SK-N-MC (cell line): ENCODE data around the gene MAST2.

Experiments
- DNase-seq: peaks from one replicate; pipeline ENCODE4 v3.0.0-alpha.2; 2011; ENCODE audit warnings: low read depth, low spot score
- H3K27ac ChIP-seq: fragments of 200-600 bp; sonication (generic); 2 replicates; pipeline ENCODE4 v1.5.1; 2016; ENCODE audit warnings: mixed run types
- H3K36me3 ChIP-seq: fragments of 200-600 bp; sonication (generic); 2 replicates; pipeline ENCODE4 v1.6.1; 2017; ENCODE audit warnings: antibody characterized with exemption, low read length, mixed read lengths; ENCODE audit not compliant: insufficient read depth
- H3K4me3 ChIP-seq: fragments of 200-600 bp; sonication (generic); 2 replicates; pipeline ENCODE4 v1.5.1; 2016
- H3K9ac ChIP-seq: fragments of 200-600 bp; sonication (generic); 2 replicates; pipeline ENCODE4 v1.8.0; 2017; ENCODE audit warnings: mixed run types, mixed read lengths; ENCODE audit not compliant: insufficient read length
- H3K9me3 ChIP-seq: fragments of 200-600 bp; sonication (generic); 2 replicates; pipeline ENCODE4 v1.6.1; 2017; ENCODE audit warnings: low read depth, mild to moderate bottlenecking, antibody characterized with exemption, low read length, moderate library complexity, mixed read lengths
- EZH2 ChIP-seq: fragments of 200-600 bp; sonication (generic); IDR thresholded peaks from one replicate; pipeline ENCODE4 v1.6.1; 2017; ENCODE audit warnings: antibody characterized with exemption
- FOXP2 ChIP-seq: optimal IDR thresholded peaks from 2 replicates; pipeline ENCODE3; 2011; ENCODE audit warnings: mild to moderate bottlenecking, moderate library complexity; ENCODE audit not compliant: insufficient read depth; ENCODE audit errors: extremely low read length, control extremely low read depth
- POLR2AphosphoS5 ChIP-seq: IDR thresholded peaks from 2 replicates; pipeline ENCODE4 v1.6.1; 2012; ENCODE audit warnings: mild to moderate bottlenecking, low read depth, low read length, borderline replicate concordance

MAST2 gene

DNA sequence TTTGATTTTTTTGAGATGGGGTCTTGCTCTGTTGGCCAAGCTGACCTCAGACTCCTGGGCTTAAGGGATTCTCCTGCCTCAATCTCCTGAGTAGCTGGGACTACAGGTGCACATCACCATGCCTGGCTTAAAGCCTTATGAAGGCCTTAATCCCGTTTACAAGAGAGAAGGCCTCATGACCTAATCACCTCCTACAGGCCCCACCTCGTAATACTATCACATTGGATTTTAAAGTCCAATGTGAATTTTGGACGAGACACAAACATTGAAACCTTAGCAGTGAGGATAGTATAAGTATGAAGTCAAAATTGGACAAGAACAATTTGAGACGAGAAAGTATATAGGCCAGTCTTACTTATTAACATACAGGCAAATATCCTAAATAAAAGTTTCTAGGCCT, 73.9 kb downstream of the MAST2 start:
- Histone ChIP-seq H3K36me3 (no peaks in the 10 kb centered on the region), H3K4me3 (no peak overlapping the region), H3K27ac (no peak overlapping the region), H3K9me3 (no peaks in the 10 kb centered on the region), H3K9ac (no peak overlapping the region)
- DNase-seq = no peak
- TF ChIP-seq POLR2AphosphoS5 = no peak
- no peak for TF ChIP-seq EZH2
- no peak for TF ChIP-seq FOXP2

DNA sequence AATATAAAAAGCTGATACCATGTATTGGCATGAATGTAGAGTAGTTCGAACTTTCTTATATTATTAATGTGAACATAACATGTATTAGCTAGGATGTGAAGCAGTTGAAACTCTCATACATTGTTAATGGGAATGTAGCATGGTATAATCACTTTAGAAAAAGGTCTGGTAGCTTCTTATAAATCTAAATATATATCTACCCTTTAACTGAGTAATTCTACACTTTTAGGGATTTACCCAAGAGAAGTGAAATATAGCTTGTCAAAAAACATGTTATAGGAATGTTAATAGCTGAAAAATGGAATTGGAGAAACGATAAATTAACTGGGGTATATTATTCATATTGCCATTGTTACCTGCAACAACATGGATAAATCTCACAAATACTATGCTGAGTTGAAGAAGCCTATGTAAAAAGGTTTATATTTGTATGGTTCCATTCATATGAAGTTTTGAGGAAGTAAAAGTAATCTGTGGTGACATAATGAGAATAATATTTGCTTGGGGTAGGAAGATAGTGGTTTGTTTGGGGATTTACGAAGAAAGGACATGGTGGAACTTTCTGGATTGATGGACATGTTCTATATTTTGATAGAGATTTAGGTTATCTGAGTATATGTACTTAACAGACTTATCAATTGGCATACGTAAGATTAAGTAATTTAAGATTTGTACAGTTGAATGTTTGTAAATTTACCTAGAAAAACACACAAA, 76.6 kb downstream of the MAST2 start:
- DNase-seq = no peak

DNA sequence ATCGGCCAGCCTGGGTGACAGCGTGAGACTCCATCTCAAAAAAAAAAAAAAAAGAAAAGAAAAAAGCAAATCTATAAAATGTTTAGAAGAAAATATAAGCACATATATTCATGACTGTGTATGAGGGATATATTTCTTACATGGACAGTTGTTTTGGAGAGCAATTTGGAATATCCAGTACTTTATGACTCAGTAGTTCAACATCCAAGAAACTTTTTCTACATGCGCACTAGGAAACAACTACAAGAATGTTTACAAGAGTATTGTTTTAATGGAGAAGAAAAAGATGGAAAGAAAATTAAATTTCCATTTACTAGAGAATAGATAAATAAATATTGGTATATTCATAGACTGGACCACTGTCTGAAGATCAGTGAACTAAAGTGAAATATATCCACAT, 77.5 kb downstream of the MAST2 start:
- Histone ChIP-seq H3K9ac (no peak overlapping the region), H3K36me3 (no peaks in the 10 kb centered on the region), H3K27ac (no peak overlapping the region), H3K9me3 (no peaks in the 10 kb centered on the region), H3K4me3 (no peak overlapping the region)
- TF ChIP-seq POLR2AphosphoS5 (no peak), EZH2 (no peak), FOXP2 (no peak)
- DNase-seq = no peak

More for the DNA sequence above, 76.6 kb downstream of the MAST2 start:
- H3K9me3 ChIP-seq = no peaks in the 10 kb centered on the region
- no peaks in the 10 kb centered on the region for H3K36me3 ChIP-seq
- no peak overlapping the region for H3K27ac ChIP-seq
- H3K9ac ChIP-seq = no peak overlapping the region
- TF ChIP-seq POLR2AphosphoS5 (no peak), FOXP2 (no peak), EZH2 (no peak)
- no peak overlapping the region for H3K4me3 ChIP-seq

DNA sequence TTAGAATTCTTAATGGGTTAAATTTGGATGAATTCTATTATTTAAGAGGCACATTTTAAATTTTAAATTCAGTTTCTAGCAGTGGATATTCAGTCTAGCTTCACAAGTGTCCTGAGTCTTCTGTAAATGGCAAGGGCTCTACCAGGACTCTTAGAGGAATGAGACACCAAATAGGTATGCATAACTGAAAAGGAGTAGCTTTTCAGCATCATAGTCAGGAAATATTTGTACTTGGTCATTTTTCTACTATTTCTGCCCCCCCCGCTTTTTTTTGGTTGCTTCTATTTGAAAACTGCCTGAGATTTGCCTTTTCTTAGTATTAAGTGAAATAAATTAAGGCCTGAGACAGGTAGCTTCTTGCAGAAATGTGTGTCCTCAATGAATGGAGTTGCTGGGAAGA, 80.2 kb downstream of the MAST2 start:
- DNase-seq = no peak
- no peaks in the 10 kb centered on the region for H3K9me3 ChIP-seq
- H3K36me3 ChIP-seq = no peaks in the 10 kb centered on the region
- no peak overlapping the region for H3K27ac ChIP-seq
- TF ChIP-seq POLR2AphosphoS5 (no peak), FOXP2 (no peak), EZH2 (no peak)
- H3K4me3 ChIP-seq = no peak overlapping the region
- no peak overlapping the region for H3K9ac ChIP-seq

DNA sequence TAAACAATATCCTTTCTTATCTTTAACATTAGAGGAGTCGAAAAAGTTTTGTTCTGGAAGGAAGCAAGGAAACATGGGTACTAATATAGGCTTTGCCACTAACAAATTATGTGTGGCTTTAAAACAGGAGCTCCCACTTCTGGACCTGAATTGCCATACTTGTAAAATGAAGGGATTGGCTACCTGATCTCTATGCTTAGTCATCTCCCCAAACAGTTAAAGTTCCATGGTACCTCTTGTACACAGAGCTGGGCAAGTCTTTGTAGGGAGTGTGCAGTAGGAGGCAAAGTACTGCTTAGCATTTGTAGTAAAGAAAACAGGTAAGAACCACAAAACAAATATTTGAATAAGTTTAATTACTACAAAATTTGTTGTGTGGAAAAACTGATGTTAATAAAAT, 81.3 kb downstream of the MAST2 start:
- TF ChIP-seq FOXP2 (no peak), POLR2AphosphoS5 (no peak), EZH2 (no peak)
- no peak overlapping the region for H3K4me3 ChIP-seq
- no peak overlapping the region for H3K9ac ChIP-seq
- H3K36me3 ChIP-seq = no peaks in the 10 kb centered on the region
- no peaks in the 10 kb centered on the region for H3K9me3 ChIP-seq
- DNase-seq = no peak
- H3K27ac ChIP-seq = no peak overlapping the region

DNA sequence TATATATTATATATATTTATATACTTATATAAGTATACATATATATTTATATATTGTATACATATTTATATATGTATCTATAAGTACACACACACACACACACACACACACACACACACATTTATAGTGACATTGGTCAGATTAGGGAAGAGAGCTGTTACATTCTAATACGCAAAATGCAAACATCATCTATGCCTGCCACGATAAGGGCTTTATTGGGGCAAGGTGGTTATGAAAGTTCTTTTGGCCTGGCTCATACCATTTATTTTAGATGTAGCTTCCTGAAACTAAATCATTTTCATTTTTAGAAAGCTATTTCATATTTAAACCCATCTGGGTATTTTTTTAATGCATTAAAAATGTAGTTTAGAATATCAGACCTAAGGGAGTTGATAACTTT, 82.8 kb downstream of the MAST2 start:
- TF ChIP-seq EZH2 (no peak), POLR2AphosphoS5 (no peak)
- Histone ChIP-seq H3K9ac (no peak overlapping the region), H3K27ac (no peak overlapping the region), H3K36me3 (no peaks in the 10 kb centered on the region), H3K4me3 (no peak overlapping the region), H3K9me3 (no peaks in the 10 kb centered on the region)
- DNase-seq = no peak

DNA sequence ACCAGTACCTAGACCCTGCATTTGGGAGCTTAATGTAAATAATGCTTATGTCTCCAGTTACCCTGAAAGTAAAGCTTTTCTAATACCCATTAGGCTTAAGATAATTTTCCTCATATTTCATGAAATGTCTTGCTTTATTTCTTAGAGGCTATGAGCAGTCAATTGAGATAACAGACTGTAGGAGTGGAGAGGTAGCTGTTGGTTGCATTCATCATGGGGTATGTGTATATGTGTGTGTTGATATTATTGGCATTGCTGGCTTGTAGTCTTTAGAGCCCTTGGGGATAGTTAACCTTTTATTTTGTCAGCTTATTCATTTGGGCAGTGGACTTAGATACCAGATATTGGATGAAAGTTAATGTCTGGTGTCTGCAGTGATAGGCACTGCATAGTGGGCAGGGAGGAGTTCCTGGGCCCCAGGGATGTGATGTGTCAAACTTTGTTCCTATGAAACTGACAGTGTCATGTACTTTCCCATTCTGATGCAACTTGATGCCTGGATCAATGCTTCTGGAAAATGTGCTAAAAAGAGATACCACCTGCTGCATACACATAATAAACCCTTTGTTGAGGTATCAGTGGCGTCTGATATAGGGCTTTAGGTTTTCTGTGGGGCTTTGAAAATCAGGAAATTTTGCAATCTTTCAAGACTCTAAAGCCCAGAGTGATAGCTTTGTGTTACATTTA, 83.9 kb downstream of the MAST2 start:
- DNase-seq = no peak
- Histone ChIP-seq H3K9me3 (no peaks in the 10 kb centered on the region), H3K36me3 (no peaks in the 10 kb centered on the region), H3K4me3 (no peak overlapping the region), H3K9ac (no peak overlapping the region), H3K27ac (no peak overlapping the region)
- TF ChIP-seq POLR2AphosphoS5 (no peak), FOXP2 (no peak), EZH2 (no peak)

DNA sequence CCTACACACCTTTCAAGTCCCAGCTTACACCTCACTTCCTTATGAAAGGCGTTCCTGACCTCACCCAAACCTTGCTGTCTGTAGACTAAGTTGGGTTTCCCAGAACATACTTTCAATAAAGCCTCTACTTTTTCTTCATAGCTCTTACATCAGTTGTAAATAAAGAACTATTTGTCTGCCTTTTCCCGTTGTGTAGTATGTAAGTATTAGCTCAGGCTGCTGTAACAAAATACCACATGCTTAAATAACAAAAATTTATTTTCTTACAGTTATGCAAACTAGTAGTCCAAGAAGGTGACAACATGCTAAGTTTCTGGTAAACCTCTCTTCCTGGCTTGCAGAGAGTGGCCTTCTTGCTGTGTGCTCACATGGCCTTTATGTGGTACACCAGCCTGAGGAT, 86.7 kb downstream of the MAST2 start:
- no peaks in the 10 kb centered on the region for H3K36me3 ChIP-seq
- DNase-seq = no peak
- no peak overlapping the region for H3K9ac ChIP-seq
- no peak for TF ChIP-seq POLR2AphosphoS5
- TF ChIP-seq FOXP2 = no peak
- no peak for TF ChIP-seq EZH2
- no peaks in the 10 kb centered on the region for H3K9me3 ChIP-seq
- H3K4me3 ChIP-seq = no peak overlapping the region
- no peak overlapping the region for H3K27ac ChIP-seq

DNA sequence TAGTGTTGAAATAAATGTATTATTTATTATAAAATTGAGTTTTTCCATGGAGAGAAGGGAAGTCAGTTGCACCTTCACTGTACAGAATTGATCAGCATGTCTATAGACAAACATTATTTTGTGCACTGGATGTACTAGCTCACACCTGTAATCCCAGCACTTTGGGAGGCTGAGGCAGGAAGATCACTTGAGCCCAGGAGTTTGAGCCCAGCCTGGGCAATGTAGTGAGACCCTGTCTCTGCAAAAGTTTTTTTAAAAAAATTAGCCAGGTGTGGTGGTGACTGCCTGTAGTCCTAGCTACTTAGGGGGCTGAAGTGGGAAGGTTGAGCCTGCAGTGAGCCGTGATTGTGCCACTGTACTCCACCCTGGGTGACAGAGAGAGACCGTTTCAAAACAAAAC, 87.7 kb downstream of the MAST2 start:
- no peak overlapping the region for H3K4me3 ChIP-seq
- no peak overlapping the region for H3K9ac ChIP-seq
- no peak for DNase-seq
- H3K27ac ChIP-seq = no peak overlapping the region
- H3K36me3 ChIP-seq = no peaks in the 10 kb centered on the region
- no peaks in the 10 kb centered on the region for H3K9me3 ChIP-seq
- TF ChIP-seq EZH2 = no peak
- no peak for TF ChIP-seq FOXP2
- TF ChIP-seq POLR2AphosphoS5 = no peak
